ENCODE results near the gene TMEM191C.
"Not testable (repeated sequence)": the region's sequence is repeated elsewhere in the genome, so short reads cannot be mapped to it uniquely, and the experiment has no call there.

Gene TMEM191C

DNA sequence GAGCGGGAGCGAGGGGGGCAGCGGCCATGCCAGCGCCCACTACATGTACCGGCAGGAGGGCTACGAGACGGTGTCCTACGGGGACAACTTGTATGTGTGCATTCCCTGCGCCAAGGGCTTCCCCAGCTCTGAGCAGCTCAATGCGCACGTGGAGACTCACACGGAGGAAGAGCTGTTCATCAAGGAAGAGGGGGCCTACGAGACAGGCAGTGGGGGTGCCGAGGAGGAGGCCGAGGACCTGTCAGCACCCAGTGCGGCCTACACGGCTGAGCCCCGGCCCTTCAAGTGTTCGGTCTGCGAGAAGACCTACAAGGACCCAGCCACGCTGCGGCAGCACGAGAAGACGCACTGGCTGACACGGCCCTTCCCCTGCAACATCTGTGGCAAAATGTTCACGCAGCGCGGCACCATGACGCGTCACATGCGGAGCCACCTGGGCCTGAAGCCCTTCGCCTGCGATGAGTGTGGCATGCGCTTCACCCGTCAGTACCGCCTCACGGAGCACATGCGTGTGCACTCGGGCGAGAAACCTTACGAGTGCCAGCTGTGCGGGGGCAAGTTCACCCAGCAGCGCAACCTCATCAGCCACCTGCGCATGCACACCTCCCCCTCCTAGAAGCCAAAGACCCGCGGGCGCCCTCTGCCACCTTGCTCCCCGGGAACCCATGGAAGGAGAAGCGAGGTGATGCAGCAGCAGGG is 20.9 kb upstream of the TMEM191C start:
- DNase-seq: no peak

DNA sequence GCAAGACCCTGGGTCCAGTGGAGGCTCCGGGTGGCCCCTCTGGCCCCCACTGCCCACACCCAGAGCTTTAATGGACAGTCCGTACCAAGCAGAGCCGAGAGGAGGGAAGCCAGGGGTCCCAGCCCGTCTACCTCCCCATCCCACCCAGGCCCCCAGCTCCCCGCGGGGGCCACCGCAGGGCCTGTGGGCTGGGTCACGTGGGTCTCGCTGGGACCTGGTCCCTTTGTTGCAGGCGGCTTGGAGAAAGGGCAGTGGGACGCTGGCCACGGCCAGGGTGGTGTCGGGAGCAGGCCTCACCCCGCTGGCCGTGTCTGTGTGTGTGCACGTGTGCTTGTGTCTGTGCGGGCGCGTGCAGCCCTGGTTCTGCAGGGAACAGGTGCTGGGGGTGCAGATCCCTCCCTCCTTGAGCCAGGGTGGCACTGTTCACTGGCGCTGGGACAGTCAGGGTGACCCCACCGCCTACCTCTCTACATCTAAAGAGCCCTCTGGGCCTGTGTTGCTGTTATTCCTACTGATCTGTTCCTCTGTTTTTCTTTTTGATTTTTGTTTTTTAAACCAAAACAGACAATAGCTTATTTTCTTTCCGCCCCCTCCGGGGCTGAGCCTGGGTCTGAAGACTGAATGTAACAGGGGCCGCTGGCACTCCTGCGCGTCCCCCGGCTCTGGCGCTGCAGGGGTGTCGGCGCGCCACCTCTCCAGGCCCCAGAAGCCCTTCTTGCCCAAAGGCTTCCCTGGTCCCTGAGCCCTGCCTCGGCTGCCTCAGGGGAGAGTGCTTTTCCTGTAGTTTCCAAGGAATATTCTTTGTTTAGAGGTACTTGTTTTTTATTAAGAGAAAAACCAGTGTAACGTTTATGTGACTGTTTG is 20.1 kb upstream of the TMEM191C start:
- DNase-seq: no peak

DNA sequence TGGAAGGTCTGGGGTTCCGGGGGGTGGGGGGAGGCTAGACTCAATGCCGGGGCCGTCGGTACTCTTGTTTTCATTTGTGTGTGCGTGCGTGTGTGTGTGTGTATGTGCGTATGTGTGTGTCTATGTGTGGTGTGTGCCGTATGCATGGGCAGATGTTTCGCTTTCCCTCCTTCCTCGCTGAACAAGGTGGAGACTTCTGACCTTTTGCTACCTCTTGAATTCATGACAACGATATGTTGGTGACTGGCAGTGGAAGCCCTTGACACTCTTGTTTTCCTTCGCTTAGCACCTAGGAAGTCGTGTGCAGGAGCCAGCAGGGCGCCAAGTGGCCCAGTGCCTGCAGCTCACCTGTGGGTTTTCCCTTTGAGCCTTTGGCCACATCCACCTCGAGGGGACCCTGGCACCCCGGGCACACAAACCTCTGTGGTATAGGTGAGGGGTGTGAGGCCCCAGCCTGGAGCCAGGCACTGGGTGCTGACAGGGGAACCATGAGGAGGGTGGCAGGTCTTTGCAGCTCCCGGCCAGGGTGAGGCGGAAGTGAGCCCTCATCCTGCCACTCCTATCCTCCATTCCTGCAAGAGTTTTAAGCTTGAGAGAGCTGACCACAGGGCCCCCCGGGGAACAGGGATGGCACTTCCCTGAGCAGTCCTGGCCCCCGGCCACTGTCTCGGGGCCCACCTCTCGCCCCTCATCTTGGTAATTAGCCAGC is 19.3 kb upstream of the TMEM191C start:
- no peak for DNase-seq

DNA sequence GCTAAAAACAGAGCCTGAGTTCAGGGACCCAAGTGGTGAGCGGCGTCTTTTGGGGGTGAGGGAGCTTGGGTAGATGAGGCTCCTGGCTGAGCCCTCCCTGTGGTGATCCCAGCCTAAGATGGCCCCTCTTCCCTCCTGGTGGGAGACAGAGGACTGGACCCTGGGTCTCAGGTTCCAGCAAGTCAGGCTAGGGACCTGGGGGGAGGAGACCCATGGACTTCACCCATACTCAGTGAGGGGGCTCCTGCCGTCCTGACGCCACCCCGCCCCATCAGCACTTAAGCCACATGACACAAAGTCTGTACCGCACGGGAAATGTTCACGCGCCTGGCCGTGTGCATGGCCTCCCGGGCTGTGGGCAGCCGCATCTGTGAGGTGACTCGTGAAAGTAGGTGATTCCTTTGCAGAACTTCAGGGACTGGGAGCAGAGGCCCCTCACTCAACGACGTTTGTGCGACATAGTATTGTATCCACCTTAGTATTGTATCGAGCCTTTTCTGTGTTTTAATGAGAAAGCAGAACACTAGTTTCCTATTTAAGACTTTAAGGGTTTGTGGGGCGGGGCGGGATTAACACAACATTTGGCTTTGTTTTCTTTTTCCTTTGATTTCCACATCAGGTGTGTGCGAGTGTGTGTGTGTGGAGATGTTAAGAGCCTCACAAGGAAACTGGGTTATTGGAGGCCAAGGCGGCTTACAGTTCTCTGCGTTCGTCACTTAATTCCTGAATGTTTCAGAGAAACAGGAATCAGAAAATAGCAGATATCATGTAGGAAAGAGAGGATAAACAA is 18.4 kb upstream of the TMEM191C start:
- no peak for DNase-seq

GRCh38 chr22:21449531-21450319 is 17.5 kb upstream of the TMEM191C start:
- DNase-seq: no peak

- no peak for DNase-seq
Observed at GRCh38 chr22:21450320-21450831, 16.8 kb upstream of the TMEM191C start.

- DNase-seq: no peak
Observed at GRCh38 chr22:21450858-21451353, 16.3 kb upstream of the TMEM191C start.

DNA sequence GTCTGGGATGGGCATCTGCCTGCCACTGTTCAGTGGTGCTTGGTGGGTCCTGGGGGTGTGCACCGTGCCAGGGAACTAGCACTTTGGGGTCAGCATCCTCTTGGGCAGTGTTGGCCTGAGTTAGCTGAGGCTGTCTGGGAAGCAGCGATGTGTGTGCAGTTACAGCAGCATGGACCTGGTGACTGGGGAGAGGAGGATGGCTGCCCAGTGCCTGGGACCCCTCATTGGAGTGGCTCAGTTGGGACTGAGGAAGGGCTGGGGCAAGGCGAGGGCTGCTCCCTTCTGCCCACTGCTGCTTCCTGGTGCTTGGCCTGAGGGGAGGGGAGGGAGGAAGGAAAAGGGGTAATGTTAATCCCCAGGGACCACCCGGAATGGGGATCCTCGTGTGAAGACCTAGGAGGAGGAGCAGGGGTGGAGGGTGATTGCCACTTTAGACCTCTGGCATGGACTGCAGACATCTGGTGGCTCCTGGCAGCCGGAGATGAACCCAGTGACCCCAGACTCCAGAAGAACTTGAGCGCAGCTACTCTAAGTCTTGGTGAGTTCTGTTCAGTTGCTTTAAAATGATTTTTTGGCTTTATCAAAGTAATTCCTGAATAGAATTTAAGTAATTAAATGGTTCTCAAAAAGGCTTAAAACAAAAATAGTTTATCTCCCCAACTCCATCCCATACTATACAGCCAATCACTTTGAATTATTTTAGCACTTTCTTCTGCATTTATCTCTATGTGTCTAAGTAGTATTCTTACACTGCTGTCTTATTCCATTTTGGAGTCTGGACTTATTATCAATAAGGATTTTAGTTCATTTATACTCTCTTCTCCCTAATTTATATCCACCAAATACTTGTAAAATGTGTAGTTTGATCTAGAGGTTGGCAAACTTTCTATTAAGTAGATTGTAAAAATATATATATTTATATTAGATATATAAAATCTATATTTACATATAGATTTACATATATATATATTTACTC is 15.4 kb upstream of the TMEM191C start:
- no peak for DNase-seq

DNA sequence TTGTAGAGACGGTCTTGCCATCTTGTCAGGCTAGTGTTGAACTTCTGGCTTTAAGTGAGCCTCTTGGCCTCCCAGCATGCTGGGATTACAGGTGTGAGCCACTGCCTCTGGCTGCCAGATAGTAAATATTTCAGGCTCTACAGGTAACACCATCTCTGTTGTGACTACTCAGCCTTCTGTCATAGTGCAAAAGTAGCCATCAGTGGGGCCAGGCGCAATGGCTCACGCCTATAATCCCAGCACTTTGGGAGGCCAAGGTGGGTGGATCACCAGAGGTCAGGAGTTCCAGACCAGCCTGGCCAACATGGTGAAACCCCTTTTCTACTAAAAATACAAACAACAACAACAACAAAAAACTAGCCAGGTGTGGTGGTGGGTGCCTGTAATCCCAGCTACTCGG is 14.5 kb upstream of the TMEM191C start:
- not testable (repeated sequence) for DNase-seq

DNA sequence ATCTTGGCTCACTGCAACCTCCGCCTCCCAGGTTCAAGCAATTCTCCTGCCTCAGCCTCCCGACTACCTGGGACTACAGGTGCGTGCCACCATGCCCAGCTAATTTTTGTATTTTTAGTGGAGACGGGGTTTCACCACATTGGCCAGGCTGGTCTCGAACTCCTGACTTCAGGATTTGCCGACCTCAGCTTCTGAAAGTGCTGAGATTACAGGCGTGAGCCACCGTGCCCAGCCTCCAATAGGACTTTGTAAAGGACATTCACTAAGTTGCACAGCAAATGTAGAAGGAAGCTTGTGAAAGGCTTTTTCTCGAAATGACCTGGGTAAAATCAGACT is 12.2 kb upstream of the TMEM191C start:
- DNase-seq: not testable (repeated sequence)

DNA sequence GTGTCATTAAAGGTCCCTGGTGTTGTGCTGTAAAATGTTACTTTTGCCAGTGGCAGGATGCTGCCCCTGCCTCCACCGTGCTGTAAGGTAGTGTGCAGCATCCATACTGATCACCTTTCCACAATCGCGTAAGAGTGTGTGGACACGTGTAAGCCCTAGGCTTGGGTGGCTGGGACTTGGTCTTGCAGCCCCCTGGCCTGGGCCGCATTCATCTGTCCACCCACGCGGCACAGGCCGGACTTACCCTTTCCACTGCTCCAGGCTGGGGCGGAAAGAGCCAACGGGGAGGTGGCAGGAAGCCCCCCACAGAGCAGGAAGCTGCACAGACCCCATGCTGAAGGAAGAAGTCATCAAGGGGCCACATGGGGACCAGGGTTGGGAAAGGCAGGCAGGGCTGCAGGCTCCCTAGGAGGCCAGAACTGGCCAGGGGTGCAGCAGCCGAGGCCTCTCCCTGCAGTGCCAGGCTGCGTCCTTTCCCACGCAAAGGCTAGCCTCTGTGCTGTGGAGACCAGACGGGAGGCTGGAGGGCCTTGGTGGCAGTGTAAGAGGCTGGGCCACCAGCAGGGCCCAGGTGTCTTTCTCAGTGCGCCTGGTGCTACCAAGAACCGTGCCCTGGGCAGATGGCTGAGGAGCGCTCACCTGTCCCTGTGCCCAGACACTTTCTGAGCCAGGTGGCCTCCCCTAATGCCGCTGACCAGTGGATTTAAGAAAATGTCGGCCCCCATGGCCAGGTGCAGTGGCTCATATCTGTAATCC is 11.7 kb upstream of the TMEM191C start:
- no peak for DNase-seq

GRCh38 chr22:21457023-21457787 is 10.0 kb upstream of the TMEM191C start:
- DNase-seq: no peak

DNA sequence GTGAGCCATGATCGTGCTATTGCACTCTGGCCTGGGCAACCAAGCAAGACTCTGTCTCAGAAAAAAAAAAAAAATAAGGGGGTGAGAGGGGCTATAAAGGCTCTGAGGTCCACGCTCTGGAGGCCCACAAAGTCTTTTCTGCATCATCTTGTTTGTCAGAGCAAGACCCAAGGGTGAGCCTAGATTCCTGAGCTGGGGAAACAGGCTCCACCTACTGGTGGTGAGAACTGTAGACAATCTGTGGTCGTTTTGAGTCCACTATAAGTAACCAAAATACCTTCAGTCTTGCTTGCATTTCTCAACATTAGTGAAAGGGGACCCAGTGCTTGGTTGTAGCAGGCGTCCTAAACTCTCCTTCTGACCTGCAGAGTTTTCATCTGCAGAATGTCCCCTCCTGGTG is 4.5 kb upstream of the TMEM191C start:
- not testable (repeated sequence) for DNase-seq

DNA sequence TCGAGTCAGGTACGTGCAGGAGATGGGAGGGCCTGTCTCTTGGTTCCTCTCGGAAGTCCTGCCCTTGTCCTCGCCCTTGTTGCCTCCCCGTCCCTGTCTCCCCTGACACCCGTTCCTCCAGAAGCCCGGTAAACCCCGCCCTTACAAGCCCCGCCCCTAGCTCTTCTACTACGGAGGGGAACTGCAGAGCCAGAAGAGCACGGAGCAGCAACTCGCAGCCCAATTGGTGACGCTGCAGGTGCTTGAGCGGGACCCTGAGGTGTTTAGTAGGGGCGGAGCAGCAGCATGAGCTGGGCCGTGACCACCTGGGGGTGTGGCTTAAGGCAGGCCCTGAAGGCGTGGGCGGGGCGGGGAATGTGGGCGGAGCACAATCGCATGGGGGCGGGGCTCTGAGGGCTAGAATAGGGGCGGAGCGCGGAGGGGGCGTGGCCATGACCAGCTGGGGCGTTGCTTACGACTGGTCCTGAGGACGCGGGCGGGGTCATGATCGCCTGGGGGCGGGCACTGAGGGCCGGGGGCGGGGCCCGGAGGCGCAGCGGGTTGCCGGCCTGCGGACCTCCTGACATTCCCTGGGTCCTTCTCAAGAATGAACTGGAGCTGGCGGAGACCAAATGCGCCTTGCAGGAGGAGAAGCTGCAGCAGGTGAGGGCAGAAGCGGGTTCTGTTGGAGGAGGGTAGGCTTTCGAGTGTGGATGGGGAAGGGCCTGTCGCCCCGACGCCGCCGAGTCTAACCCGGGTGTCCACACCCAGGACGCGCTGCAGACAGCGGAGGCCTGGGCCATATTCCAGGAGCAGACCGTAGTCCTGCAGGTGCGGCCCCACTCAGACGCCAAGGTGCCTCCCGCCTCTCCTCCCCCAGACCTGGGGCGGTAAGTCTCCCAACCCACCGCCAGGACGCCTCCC is 1.3 kb downstream of the TMEM191C start:
- not testable (repeated sequence) for DNase-seq

- not testable (repeated sequence) for DNase-seq
Observed at GRCh38 chr22:21469097-21469994, 2.2 kb downstream of the TMEM191C start.

DNA sequence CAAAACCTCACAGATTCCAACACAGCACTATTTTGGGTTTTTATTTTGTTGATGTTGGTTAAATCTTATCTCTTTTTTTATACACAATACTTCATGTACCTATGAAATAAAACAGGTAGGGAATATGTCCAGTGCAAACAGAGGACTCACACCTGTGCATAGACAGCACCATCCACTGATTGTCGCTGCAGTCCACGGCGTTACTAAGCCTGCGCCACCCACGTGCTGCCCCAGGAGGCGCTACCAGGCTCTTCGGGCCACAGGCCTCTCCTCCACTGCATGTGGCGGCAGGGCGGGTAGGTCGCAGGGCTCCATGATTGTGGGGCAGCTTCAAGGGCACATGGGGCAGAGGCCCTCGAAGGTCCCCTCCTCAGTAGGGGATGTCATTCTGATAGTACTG is 5.8 kb downstream of the TMEM191C start:
- not testable (repeated sequence) for DNase-seq

DNA sequence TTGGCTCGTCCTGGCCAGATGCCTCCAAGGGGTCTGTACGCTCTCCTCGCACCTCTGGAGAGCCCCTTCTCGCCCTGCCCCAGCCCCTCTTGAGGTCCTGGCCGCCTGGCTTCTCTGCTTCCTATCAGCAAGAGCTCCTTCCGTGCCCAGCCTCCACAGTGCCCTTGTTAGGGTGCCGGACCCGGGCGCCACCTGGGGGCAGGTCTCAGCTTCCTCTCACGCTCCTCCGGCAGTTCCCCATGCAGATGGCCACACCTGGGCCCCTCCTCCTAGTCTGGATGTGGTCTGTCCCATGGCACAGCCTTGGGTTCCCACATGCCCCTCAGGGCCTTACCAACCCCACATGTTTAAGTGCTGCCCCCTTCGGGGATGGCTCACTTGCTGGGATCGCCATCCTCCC is 6.5 kb downstream of the TMEM191C start:
- DNase-seq: not testable (repeated sequence)

Measured in NK-92 treated with Interleukin-12 subunit alpha and Interleukin-12 subunit beta, amount 100 ng/mL, for 24 hours (cell line).